H9 (cell line): ENCODE results near the gene PFN1. TPM values are rescaled to one million over a fixed set of nuclear protein-coding genes. Genes with fewer than 3 reads are reported as not detected.

Experiments used
- DNase-seq: peaks from one replicate; pipeline ENCODE4 v3.0.0-alpha.2; 2017
- H2AFZ ChIP-seq: one replicate; pipeline ENCODE4 v1.6.1; 2013; ENCODE audit warnings: mild to moderate bottlenecking, low read length, control low read depth, moderate library complexity
- H2AK5ac ChIP-seq: 2 replicates; pipeline ENCODE4 v1.6.1; 2013; ENCODE audit warnings: low read length, control low read depth, mixed read lengths; ENCODE audit not compliant: insufficient read length
- H2BK120ac ChIP-seq: one replicate; pipeline ENCODE4 v1.6.1; 2013; ENCODE audit warnings: low read depth, mild to moderate bottlenecking, low read length, control low read depth, inconsistent platforms; ENCODE audit not compliant: poor library complexity, severe bottlenecking
- H2BK12ac ChIP-seq: 2 replicates; pipeline ENCODE4 v1.6.1; 2013; ENCODE audit warnings: low read length, control low read depth, mixed read lengths, low read depth; ENCODE audit not compliant: insufficient read length
- H2BK15ac ChIP-seq: 2 replicates; pipeline ENCODE4 v1.6.1; 2013; ENCODE audit warnings: low read depth, low read length, control low read depth
- H2BK20ac ChIP-seq: one replicate; pipeline ENCODE4 v1.6.1; 2013; ENCODE audit warnings: low read depth, mild to moderate bottlenecking, low read length, control low read depth, inconsistent platforms; ENCODE audit not compliant: poor library complexity, severe bottlenecking
- H2BK5ac ChIP-seq: 2 replicates; pipeline ENCODE4 v1.6.1; 2013; ENCODE audit warnings: low read length, control low read depth, mixed read lengths; ENCODE audit not compliant: insufficient read length
- H3K14ac ChIP-seq: 2 replicates; pipeline ENCODE4 v1.6.1; 2013; ENCODE audit warnings: low read length, control low read depth; ENCODE audit not compliant: insufficient read depth
- H3K18ac ChIP-seq: 2 replicates; pipeline ENCODE4 v1.6.1; 2013; ENCODE audit warnings: low read depth, mild to moderate bottlenecking, mixed read lengths, low read length, control low read depth; ENCODE audit not compliant: insufficient read length
- H3K23ac ChIP-seq: 2 replicates; pipeline ENCODE4 v1.6.1; 2013; ENCODE audit warnings: low read length, control low read depth, mixed read lengths, low read depth; ENCODE audit not compliant: insufficient read length
- H3K23me2 ChIP-seq: 2 replicates; pipeline ENCODE4 v1.6.1; 2013; ENCODE audit warnings: low read depth, mild to moderate bottlenecking, mixed read lengths, low read length, control low read depth; ENCODE audit not compliant: insufficient read length, poor library complexity, severe bottlenecking
- H3K27ac ChIP-seq: 2 replicates; pipeline ENCODE4 v1.5.1; 2013; ENCODE audit warnings: low read length, control low read depth, mixed read lengths, low read depth; ENCODE audit not compliant: insufficient read length
- H3K27me3 ChIP-seq: 2 replicates; pipeline ENCODE4 v1.6.1; 2013; ENCODE audit warnings: low read length, control low read depth, inconsistent platforms; ENCODE audit not compliant: insufficient read depth
- H3K4ac ChIP-seq: 2 replicates; pipeline ENCODE4 v1.6.1; 2013; ENCODE audit warnings: low read depth, mild to moderate bottlenecking, control low read depth, inconsistent platforms, low read length, moderate library complexity
- H3K4me1 ChIP-seq: 2 replicates; pipeline ENCODE4 v1.6.1; 2013; ENCODE audit warnings: low read length, control low read depth, inconsistent platforms; ENCODE audit not compliant: insufficient read depth
- H3K4me2 ChIP-seq: 2 replicates; pipeline ENCODE4 v1.6.1; 2013; ENCODE audit warnings: low read length, control low read depth, mixed read lengths; ENCODE audit not compliant: insufficient read length, insufficient read depth
- H3K56ac ChIP-seq: 2 replicates; pipeline ENCODE4 v1.6.1; 2013; ENCODE audit warnings: low read depth, mild to moderate bottlenecking, mixed read lengths, low read length, control low read depth; ENCODE audit not compliant: insufficient read length
- H3K79me1 ChIP-seq: 2 replicates; pipeline ENCODE4 v1.6.1; 2013; ENCODE audit warnings: low read depth, mild to moderate bottlenecking, moderate library complexity, low read length, control low read depth, inconsistent platforms; ENCODE audit not compliant: insufficient read depth, poor library complexity, severe bottlenecking
- H3K79me2 ChIP-seq: 2 replicates; pipeline ENCODE4 v1.6.1; 2013; ENCODE audit warnings: low read length, control low read depth, inconsistent platforms; ENCODE audit not compliant: insufficient read depth
- H3K9ac ChIP-seq: 2 replicates; pipeline ENCODE4 v1.6.1; 2013; ENCODE audit warnings: low read length, control low read depth, mixed read lengths; ENCODE audit not compliant: insufficient read length; ENCODE audit errors: extremely low read depth
- H3K9me3 ChIP-seq: one replicate; pipeline ENCODE4 v1.6.1; 2013; ENCODE audit warnings: low read depth, low read length, inconsistent platforms; ENCODE audit not compliant: control insufficient read depth
- H3T11ph ChIP-seq: one replicate; pipeline ENCODE4 v1.6.1; 2013; ENCODE audit warnings: mild to moderate bottlenecking, low read length, control low read depth, inconsistent platforms
- H4K20me1 ChIP-seq: one replicate; pipeline ENCODE4 v1.6.1; 2013; ENCODE audit not compliant: control insufficient read depth, insufficient read length, insufficient read depth
- H4K5ac ChIP-seq: 2 replicates; pipeline ENCODE4 v1.6.1; 2013; ENCODE audit warnings: low read depth, mild to moderate bottlenecking, mixed read lengths, low read length, control low read depth; ENCODE audit not compliant: insufficient read length
- H4K8ac ChIP-seq: replicated peaks from 2 replicates; pipeline ENCODE4 v1.6.1; 2013; ENCODE audit warnings: low read length, control low read depth, mixed read lengths, low read depth; ENCODE audit not compliant: insufficient read length
- H4K91ac ChIP-seq: 2 replicates; pipeline ENCODE4 v1.6.1; 2013; ENCODE audit warnings: low read depth, mild to moderate bottlenecking, moderate library complexity, mixed read lengths, low read length, control low read depth; ENCODE audit not compliant: insufficient read length
- H3K27ac Mint-ChIP-seq, 3 experiments: 2 replicates in 2 of 3; 3 replicates in 1 of 3; pipeline ENCODE4 v1.8.0; 2020 to 2021; ENCODE audit warnings: mixed read lengths in 3 of 3, mild to moderate bottlenecking in 1 of 3, moderate library complexity in 1 of 3
- H3K27me3 Mint-ChIP-seq: 2 replicates; pipeline ENCODE4 v1.8.0; 2021; ENCODE audit warnings: low read depth, mild to moderate bottlenecking, moderate library complexity, mixed read lengths
- H3K36me3 Mint-ChIP-seq, 3 experiments: 2 replicates in 2 of 3; 3 replicates in 1 of 3; pipeline ENCODE4 v1.8.0; 2020 to 2021; ENCODE audit warnings: low read depth in 3 of 3, mixed read lengths in 3 of 3; ENCODE audit not compliant: insufficient read depth in 1 of 3
- H3K4me1 Mint-ChIP-seq, 2 experiments: 2 replicates each; pipeline ENCODE4 v1.8.0; 2020; ENCODE audit warnings: mixed read lengths in 2 of 2
- H3K4me3 Mint-ChIP-seq, 2 experiments: 2 replicates in 1 of 2; 3 replicates in 1 of 2; pipeline ENCODE4 v1.8.0; 2020 to 2021; ENCODE audit warnings: mild to moderate bottlenecking in 2 of 2, mixed read lengths in 2 of 2, moderate library complexity in 1 of 2
- H3K9me3 Mint-ChIP-seq, 2 experiments: 2 replicates in 1 of 2; 3 replicates in 1 of 2; pipeline ENCODE4 v1.8.0; 2020; ENCODE audit warnings: mild to moderate bottlenecking in 2 of 2, mixed read lengths in 2 of 2, moderate library complexity in 1 of 2
- WGBS: extraction: QIAGEN DNeasy Blood & Tissue Kit; methylation state at CpG from one replicate; pipeline ENCODE4 v1.1.7; 2013; ENCODE audit warnings: missing lambda C conversion rate, low lambda C conversion rate, mixed read lengths; ENCODE audit not compliant: insufficient read length; ENCODE audit errors: extremely low coverage; 5-methylcytosine and 5-hydroxymethylcytosine counted together
- total RNA-seq: library from RNA; stranded (reverse); gene quantifications from 2 replicates; pipeline ENCODE4 v1.2.1, GENCODE V29; 2021
- TF ChIP-seq, protein P1 (sequence below): fragments of 200-600 bp; sonication (generic); conservative IDR thresholded peaks from 3 replicates; pipeline ENCODE4 v1.8.0; 2021; ENCODE audit warnings: antibody characterized with exemption, mild to moderate bottlenecking

PFN1 gene
- total RNA-seq, 1 experiment from 2014 or later: 1,149 TPM

DNA sequence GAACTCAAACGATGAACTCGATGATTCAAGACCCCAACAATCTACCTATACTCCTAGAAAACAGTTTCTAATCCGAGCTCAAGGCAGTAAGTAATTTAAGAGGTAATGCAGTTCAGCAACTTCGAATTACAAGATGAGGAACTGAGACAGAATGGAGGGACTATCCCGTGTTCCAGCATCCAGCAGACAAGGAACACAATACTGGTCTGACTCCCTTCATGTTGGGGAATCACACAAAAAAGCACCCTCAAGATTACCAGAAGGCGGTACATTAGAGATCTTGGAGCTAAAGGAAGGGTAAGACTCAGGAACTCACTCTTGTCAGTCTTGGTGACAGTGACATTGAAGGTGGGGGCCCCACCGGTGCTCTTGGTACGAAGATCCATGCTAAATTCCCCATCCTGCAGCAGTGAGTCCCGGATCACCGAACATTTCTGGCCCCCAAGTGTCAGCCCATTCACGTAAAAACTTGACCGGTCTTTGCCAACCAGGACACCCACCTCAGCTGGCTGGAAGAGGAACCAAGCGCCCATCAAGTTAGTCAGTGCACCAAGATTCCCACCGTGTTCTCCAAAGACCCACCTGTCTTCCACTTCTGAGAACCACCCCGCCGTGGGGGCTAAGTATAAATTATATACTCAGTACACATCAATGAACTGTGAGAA is 1.9 kb downstream of the PFN1 start:
- no peak overlapping the region for H2AK5ac ChIP-seq

More for the DNA sequence above, 1.9 kb downstream of the PFN1 start:
- no CpG with 5 or more reads among the region's 16 CpGs for WGBS
- H3K4me3 Mint-ChIP-seq: peak overlapping the region; percentile 95 to 100
- H4K91ac ChIP-seq: no peak overlapping the region
- peak overlapping the region; percentile 17 for H3K27ac ChIP-seq
- H3K79me2 ChIP-seq: peaks cover 13% of the 10 kb centered on the region; the same call in 1 of the 2 replicates
- H3K14ac ChIP-seq: no peak overlapping the region
- H2BK5ac ChIP-seq: no peak overlapping the region
- H3T11ph ChIP-seq: no peak overlapping the region
- H3K4me1 Mint-ChIP-seq: peaks cover 35 to 38% of the 10 kb centered on the region in 2 experiments
- no peak overlapping the region for H4K5ac ChIP-seq
- H3K4me2 ChIP-seq: peak overlapping the region; percentile 72
- no peak overlapping the region for H2BK12ac ChIP-seq
- no peaks in the 10 kb centered on the region for H3K9me3 ChIP-seq
- H3K27me3 Mint-ChIP-seq: peaks cover 6% of the 10 kb centered on the region
- no peak overlapping the region for H2BK15ac ChIP-seq
- peak overlapping the region; percentile 53 for H3K9ac ChIP-seq
- TF ChIP-seq, protein P1, sequence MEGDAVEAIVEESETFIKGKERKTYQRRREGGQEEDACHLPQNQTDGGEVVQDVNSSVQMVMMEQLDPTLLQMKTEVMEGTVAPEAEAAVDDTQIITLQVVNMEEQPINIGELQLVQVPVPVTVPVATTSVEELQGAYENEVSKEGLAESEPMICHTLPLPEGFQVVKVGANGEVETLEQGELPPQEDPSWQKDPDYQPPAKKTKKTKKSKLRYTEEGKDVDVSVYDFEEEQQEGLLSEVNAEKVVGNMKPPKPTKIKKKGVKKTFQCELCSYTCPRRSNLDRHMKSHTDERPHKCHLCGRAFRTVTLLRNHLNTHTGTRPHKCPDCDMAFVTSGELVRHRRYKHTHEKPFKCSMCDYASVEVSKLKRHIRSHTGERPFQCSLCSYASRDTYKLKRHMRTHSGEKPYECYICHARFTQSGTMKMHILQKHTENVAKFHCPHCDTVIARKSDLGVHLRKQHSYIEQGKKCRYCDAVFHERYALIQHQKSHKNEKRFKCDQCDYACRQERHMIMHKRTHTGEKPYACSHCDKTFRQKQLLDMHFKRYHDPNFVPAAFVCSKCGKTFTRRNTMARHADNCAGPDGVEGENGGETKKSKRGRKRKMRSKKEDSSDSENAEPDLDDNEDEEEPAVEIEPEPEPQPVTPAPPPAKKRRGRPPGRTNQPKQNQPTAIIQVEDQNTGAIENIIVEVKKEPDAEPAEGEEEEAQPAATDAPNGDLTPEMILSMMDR: no peak
- H3K56ac ChIP-seq: no peak overlapping the region
- H4K8ac ChIP-seq: no peak overlapping the region
- H2BK20ac ChIP-seq: no peak overlapping the region
- peak overlapping the region; percentile 78 to 93 (median 92) for H3K27ac Mint-ChIP-seq
- peaks cover 4% of the 10 kb centered on the region; the same call in 1 of the 2 replicates for H3K4me1 ChIP-seq
- peaks cover 23% of the 10 kb centered on the region for H3K23me2 ChIP-seq
- peak overlapping the region; percentile 30 for H3K18ac ChIP-seq
- H2BK120ac ChIP-seq: no peak overlapping the region
- H3K27me3 ChIP-seq: no peaks in the 10 kb centered on the region
- peaks cover 4% of the 10 kb centered on the region for H3K79me1 ChIP-seq
- H3K36me3 Mint-ChIP-seq: peaks cover 32 to 60% (median 51%) of the 10 kb centered on the region in 3 experiments
- no peak for DNase-seq
- no peak overlapping the region for H2AFZ ChIP-seq
- H4K20me1 ChIP-seq: no peaks in the 10 kb centered on the region
- H3K9me3 Mint-ChIP-seq: peaks cover 0 to 2% of the 10 kb centered on the region in 2 experiments; a peak in 2 of 5 replicates
- H3K4ac ChIP-seq: no peak overlapping the region; the same call in 1 of the 2 replicates
- no peak overlapping the region for H3K23ac ChIP-seq
